Activated T-helper 1 cell treated with anti-CD3 and anti-CD28 coated beads, Interleukin-2, amount 50 U/mL, for 16 hours (primary cell): Measurements from ENCODE around the gene SERPINA9.

Source experiments
- DNase-seq, 2 donors: peaks; one replicate each; pipeline ENCODE4 v3.0.0-alpha.2; 2020; ENCODE audit warnings: low read depth in 1 of 2, low spot score in 1 of 2

SERPINA9 gene

GRCh38 chr14:94462763-94463572, 13.0 kb downstream of the SERPINA9 start:
- no peak for DNase-seq

GRCh38 chr14:94462219-94462551, 13.8 kb downstream of the SERPINA9 start:
- DNase-seq, result no peak

GRCh38 chr14:94461526-94462218, 14.3 kb downstream of the SERPINA9 start:
- no peak for DNase-seq

- DNase-seq, result no peak
Observed at GRCh38 chr14:94460631-94461416, 15.2 kb downstream of the SERPINA9 start.

DNA sequence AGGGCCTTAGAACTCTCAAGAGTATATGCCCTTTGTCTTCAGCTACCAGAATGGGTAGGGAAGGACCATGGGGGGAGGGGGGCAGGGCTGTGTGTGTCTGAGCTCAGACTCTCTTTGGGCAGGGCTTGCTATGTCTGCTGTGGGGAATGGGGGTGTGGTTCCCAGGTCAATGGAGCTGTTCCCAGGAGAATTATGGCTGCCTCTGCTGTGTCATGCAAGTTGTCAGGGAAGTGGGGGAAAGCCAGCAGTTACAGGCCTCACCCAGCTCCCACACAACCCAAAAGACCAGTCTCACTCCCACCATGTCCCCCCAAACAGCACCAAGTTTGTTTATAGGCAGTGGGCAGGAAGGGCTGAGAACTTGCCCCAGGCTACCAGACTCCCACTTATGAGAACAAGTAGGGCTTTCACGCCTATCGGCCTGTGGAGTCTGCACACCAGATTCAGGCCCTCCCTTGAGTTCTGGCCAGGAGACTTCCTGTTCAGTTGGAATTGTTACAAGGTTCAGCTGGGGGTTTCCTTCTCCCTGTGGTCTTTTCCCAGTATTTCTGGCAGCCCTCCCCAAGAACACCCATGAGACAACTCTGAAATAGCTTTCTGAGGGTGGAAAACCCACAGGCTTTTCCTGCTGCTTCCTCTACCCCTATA, 17.3 kb downstream of the SERPINA9 start:
- no peak for DNase-seq

GRCh38 chr14:94458096-94458495, 17.9 kb downstream of the SERPINA9 start:
- no peak for DNase-seq

DNA sequence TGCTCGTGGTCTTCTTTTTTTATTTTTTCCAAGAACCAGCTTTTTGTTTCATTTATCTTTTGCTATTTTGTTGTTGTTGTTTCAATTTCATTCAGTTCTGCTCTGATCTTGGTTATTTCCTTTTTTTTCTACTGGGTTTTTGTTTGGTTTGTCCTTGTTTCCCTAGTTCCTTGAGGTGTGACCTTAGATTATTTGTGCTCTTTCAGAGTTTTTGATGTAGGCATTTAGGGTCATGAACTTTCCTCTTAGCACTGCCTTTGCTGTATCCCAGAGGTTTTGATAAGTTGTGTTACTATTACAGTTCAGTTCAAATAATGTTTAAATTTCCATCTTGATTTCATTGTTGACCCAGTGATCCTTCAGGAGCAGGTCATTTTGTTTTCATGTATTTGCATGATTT, 20.1 kb downstream of the SERPINA9 start:
- no peak for DNase-seq

DNA sequence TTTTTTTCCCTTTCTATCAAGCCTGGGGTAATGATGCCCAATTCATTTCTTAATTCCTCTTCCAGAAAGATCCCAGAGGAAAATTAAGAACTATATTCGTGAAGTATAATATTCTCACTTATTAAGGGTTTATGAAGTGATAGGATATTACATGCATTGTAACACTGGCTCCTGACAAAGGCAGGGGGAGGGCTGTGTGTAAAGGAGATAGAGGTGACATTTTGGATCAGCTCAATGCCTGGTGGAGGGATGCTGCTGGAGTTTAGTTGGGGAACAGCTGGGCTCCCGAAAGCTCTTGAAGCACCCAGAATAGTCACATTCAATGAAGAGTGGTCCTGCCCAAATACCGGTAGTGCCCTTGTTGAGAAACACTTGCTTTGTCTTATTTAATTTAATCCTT, 24.2 kb downstream of the SERPINA9 start:
- no peak for DNase-seq

- no peak for DNase-seq
Observed at GRCh38 chr14:94451091-94451771, 24.8 kb downstream of the SERPINA9 start.

DNA sequence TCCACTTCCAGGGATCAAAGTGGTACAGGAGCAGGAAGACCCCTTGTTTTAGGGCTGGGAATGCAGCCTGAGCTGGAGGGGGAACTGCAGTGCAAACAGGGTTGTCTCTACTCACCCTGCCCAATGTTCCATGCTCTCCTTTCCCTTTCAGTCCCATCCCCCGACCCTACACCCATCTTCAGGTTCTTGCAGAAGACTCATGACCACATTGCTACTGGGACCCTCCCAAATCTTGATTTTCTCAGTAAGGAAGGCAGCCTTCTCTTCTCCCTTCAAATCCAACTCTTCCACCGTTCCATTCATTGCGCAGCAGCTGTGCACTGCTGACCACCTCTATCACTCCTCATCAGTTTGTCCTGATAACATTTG, 25.3 kb downstream of the SERPINA9 start:
- DNase-seq, result no peak

DNA sequence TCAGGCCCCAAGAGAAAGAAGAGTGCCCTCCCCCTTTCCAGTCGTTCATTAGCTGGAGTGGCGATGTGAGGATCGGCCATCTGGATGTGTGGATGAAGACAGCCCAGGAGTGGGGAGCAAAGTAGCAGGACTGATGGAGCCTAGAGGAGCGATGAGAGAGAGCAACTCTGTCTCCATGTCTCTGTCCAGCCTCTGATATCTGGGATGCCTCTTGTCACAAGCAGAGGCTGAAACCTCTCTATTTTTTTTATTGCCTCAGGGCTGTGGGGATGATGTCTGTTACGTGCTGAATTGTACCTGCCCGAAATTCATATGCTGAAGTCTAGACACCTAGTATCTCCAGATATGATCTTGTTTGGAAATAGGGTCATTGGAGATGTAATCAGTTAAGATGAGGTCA, 26.1 kb downstream of the SERPINA9 start:
- no peak for DNase-seq

- no peak for DNase-seq
Observed at GRCh38 chr14:94448071-94448808, 27.8 kb downstream of the SERPINA9 start.

GRCh38 chr14:94447206-94447605, 28.8 kb downstream of the SERPINA9 start:
- DNase-seq, result no peak

GRCh38 chr14:94446126-94446525, 29.9 kb downstream of the SERPINA9 start:
- no peak for DNase-seq

- no peak for DNase-seq
Observed at GRCh38 chr14:94445003-94445402, 31.0 kb downstream of the SERPINA9 start.

- DNase-seq, result no peak
Observed at GRCh38 chr14:94441531-94442205, 34.3 kb downstream of the SERPINA9 start.

- DNase-seq, result no peak
Observed at GRCh38 chr14:94441130-94441529, 34.9 kb downstream of the SERPINA9 start.

- DNase-seq, result no peak
Observed at GRCh38 chr14:94439453-94440057, 36.4 kb downstream of the SERPINA9 start.

- no peak for DNase-seq
Observed at GRCh38 chr14:94428610-94429009, 47.4 kb downstream of the SERPINA9 start.
